SH-SY5Y (cell line): ENCODE results near the gene ANXA10.

Source experiments
- GATA2 ChIP-seq: IDR thresholded peaks from 2 replicates; pipeline ENCODE4 v1.6.1; 2011; ENCODE audit warnings: mild to moderate bottlenecking, low read depth, low read length
- GATA3 ChIP-seq: IDR thresholded peaks from 2 replicates; pipeline ENCODE4 v1.6.1; 2011; ENCODE audit warnings: low read depth, mild to moderate bottlenecking, low read length, moderate library complexity

- TF ChIP-seq GATA3 (no peak), GATA2 (no peak)
Observed at GRCh38 chr4:168197926-168198325, 105.6 kb downstream of the ANXA10 start.
